HG02884 (cell line): ENCODE measurements around the gene EIF2B2.
A peak's percentile ranks its signal among the peaks of the same experiment; 100 is the strongest.

ENCODE experiments used
- ATAC-seq: cut with Tn5 transposase; IDR thresholded peaks from one replicate; pipeline ENCODE4 v1.9.1; 2021; ENCODE audit warnings: mild to moderate bottlenecking, moderate library complexity; ENCODE audit not compliant: unreplicated experiment

EIF2B2 gene

DNA sequence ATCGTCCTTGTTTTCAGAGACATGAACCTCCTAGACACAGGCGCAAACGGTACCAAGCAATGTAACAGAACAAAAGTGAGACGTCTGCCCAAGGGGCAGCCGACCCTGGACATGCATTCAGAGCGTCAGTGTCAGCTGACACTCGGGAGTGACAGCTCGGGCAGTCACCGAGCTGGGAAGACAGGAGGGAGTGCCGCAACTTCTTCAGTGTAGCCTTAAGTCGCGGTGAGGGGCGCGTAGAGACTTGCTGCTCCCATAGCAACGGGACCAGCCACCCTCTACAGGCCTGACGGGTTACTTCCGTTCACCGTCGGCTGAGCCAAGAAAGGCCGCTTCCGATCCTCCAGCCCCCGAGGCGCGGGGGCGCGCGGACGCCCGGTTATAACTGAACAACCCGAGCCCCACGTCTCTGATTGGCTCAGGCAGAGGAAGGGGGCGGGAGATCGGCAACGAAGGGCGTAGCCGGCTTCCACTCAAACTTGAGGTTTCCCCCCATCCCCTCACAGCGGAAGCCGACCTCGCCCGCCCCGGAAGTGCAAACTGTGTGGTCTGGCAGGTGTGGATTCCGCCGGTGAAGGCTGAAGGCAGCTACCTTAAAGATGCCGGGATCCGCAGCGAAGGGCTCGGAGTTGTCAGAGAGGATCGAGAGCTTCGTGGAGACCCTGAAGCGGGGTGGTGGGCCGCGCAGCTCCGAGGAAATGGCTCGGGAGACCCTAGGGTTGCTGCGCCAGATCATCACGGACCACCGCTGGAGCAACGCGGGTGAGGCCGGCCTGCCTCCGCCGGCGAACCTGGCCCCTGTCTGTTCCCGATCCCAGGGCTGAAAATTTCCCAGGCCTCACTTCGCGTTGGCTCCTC lies at the start of gene EIF2B2:
Gene EIF2B2, plus strand, starts transcription at position 530 of the 858 bp plus-strand sequence. Its CDS starts 70 bp downstream, at position 600.
- ATAC-seq = peak; percentile 95

GRCh38 chr14:74953686-74954085 lies 49.0 kb upstream of the EIF2B2 start:
- no peak for ATAC-seq

DNA sequence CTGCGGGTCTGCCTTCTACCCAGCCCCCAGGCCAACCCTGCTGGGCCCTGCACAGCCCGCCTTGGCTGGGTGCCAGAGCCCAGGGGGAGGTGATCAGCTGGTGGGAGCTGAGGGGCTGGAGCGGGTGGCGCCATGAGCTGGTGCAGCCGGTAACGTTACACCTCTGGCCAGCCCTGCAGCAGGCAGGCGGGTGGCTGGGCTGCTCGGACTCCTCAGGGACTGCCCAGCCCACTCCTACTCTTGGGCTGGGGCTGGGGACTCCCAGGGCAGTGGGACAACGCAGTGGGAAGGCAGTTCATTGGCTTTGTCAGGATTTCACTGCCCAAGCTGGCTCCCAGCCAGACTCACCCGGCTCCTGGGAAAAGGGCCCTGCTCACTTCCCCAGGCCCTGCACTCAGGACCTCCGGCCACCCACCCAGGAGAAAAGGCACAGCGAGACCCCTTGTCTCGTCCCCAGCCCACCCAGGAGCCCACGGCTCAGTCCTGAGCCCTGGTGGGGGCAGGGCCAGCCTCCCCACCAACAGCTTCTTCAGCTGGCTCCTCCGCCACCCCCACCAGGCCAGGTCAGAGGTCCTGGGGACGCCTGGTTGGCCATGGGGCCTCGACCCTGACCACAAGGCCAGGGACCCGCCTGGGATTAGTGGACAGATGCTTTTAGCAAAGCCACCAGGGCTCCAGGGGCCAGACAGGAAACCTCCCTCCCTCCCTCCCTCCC lies 48.3 kb upstream of the EIF2B2 start:
- ATAC-seq = no peak

DNA sequence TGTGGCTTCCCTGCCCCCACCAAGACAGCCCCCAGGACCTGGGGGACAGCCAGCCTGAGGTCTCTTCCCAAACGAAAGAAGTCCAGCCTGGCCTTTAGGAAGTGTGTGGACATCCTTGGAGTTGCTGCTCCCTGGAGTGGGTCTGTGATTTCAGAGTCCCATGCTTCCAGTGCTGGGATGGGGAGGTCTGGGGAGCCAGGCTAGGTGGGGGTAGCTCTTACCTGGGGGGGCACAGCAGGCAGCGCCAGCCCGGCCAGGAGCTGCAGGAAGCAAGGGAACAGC lies 47.8 kb upstream of the EIF2B2 start:
- no peak for ATAC-seq

DNA sequence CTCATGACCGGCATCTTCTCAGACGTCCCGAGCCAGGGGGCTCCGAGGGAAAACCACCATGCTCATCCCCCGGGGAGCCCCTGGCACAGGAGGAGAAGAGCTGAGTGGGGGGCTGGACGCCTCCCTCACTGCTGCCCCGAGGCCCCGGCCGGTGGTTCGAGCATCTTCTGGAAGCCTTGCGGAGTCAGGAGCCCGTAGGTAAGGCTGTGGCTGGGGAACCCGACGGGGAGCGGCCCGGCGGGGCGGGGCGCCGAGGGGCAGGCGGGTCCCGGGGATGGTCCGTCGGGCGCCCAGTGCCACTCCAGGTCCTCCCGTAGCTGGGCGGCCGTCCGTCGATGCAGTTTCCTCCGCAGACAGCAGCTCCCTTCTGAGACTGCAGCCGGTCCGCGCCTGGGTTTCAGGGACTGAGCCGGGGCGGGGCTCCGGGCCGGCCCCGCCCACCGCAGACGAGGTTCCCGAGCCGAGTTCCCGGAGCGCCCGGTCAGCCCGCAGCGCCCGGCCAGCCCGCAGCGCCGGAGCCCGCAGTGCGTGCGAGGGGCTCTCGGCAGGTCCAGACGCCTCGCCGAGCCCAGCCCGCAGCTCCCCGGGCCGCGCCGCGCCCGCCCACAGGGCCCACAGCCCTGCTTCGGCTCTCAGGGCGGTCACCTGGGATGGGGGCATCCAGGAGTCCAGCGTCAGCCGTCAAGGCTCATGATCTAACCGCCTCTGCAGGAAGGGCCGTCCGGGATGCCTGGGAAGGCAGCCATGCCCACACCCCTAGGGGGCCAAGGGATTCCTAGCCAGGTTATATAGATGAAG lies 47.3 kb upstream of the EIF2B2 start, which contains the start of gene PGF:
Gene PGF, minus strand, starts transcription at position 369 of the 798 bp plus-strand sequence. Its CDS starts 355 bp downstream, at position 14.
- ATAC-seq = no peak

- ATAC-seq = no peak
Measured at GRCh38 chr14:74956027-74956279, 46.8 kb upstream of the EIF2B2 start.

- ATAC-seq = no peak
Measured at GRCh38 chr14:74956280-74957072, 46.2 kb upstream of the EIF2B2 start.

DNA sequence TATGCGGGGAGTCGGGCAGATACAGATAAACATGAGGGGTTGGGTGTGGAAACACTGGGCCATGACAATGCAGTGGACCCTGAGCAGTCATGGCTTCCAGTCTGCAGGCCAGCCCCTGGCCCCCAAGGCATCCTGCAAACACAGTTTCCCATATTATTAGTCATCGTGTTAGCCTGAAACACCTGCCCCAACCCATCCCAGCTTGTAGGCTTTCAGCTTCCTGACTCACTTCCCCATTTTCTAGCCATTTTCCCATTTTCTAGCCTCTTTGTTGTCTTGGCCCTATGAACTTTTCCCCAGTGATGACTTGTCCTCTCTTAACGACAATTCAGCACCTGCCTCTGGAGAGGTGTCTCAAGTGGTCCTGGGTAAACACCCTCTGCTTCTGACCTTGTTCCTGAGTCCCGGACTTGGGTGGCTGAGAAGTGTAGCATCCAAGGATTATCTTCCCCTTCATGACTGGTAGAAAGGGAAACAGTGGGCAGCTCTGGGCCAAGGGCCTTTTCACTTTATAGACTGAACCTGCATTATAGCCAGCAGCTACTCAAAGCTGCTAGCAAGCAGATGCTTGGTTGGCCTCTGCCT lies 43.0 kb upstream of the EIF2B2 start:
- ATAC-seq = no peak

- ATAC-seq = no peak
Measured at GRCh38 chr14:74960736-74961135, 42.0 kb upstream of the EIF2B2 start.

GRCh38 chr14:74961238-74961911 lies 41.3 kb upstream of the EIF2B2 start:
- ATAC-seq = no peak

DNA sequence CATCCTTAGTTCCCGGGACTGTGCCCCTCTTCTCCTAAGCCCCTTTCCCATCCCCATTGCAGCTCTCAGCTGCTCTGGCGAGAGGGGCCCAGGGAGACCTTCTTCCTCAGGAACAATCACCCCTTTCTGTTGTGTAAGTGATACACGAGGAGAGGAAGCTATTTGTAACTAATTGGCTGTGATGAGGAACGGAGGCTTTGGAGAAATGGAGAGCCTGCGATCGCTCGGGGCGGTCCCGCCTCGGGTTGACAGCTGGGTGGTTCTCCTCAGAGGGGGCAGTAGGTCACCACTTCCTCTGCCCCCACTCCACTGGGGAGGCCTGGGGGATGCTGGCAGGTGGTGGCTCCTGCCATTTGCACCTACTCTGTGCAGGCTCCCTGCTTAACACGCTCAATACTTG lies 40.7 kb upstream of the EIF2B2 start:
- ATAC-seq = no peak

- no peak for ATAC-seq
Measured at GRCh38 chr14:74962493-74962892, 40.2 kb upstream of the EIF2B2 start.

DNA sequence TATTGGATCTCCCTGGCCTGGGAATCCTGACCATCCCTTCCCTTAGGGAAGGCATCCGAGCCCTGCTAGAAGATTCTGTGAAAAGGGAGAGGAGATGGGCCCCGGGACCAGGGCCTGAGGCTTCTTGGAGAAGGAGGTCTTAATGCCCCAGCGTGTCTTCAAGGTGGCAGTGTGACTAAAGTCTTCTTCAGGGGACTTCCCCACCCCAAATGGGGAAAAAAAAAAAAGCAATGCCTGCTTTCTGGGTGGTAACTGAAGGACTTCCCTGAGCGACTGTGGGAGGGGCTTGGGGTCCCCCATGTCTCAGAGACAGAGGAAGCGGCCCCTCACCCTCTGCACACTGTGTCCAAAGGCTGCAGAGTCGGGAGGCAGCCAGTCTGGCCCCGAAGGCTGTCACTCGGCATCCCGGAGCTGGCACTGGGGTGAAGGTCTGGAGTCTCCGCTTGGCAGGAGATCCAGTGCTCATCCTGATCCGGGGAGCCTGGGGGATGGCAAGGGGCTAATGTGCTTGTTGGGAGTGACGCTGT lies 39.5 kb upstream of the EIF2B2 start:
- ATAC-seq = no peak

- no peak for ATAC-seq
Measured at GRCh38 chr14:74963705-74964271, 38.9 kb upstream of the EIF2B2 start.

- ATAC-seq = no peak
Measured at GRCh38 chr14:74964787-74965485, 37.8 kb upstream of the EIF2B2 start.

- no peak for ATAC-seq
Measured at GRCh38 chr14:74965486-74966153, 37.1 kb upstream of the EIF2B2 start.

DNA sequence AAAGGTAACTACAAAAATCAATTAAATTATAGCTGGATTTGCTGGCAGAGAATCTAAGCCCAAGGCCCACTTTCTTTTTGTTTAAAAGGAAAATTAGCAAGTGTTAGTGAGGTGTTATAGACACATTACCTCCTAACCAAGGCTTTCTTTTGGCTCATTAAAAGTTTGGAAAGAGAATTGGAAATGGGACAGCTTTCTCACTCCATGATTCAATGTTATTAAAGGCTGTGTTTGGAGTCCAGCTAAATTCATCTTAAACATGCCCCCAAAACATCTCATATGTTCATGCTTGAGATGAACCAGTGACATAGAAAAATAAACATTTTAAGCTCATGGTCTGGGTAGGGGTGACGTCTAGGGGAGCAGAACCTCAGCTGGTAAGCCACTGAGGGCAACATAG lies 33.9 kb upstream of the EIF2B2 start:
- ATAC-seq = no peak

GRCh38 chr14:74973003-74973653 lies 29.6 kb upstream of the EIF2B2 start:
- no peak for ATAC-seq
